Measurements from ENCODE around the gene ZNF107. TPM values are rescaled to one million over a fixed set of nuclear protein-coding genes. Genes with fewer than 3 reads are reported as not detected.

ZNF107 gene
- total and polyA plus RNA-seq, 2 experiments from 2014 or later = 14.8 to 55.3 TPM

DNA sequence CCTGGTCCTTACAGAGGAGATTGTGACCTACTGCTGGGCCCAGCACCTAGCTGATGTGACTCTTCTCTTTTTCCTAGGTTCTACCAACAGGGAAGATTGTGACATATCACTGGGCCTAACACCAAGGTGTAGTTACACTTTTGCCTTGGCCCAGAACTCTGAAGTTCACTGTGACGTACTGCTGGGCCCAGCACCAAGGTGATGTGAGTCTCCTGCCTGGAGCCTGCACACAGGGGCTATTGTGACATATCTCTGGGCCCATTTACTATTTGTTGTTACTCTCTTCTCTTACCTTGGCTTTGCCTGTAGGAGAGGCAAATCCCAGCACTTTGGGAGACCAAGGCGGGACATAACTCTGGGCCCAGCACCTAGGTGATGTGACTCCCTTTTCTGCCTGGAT, 23.1 kb upstream of the ZNF107 start:
- no peak for DNase-seq (ENCODE audit: low spot score)
- Histone ChIP-seq H3K4me1 (ENCODE audit: insufficient read depth) (no peaks in the 10 kb centered on the region), H3K9me2 (ENCODE audit: insufficient read depth) (no peaks in the 10 kb centered on the region), H3K4me3 (no peak overlapping the region), H3K27ac (ENCODE audit: low read depth) (no peak overlapping the region), H3K4me2 (no peak overlapping the region), H3K79me2 (replicated peaks; ENCODE audit: insufficient read depth) (no peaks in the 10 kb centered on the region), H3K36me3 (ENCODE audit: insufficient read depth) (no peaks in the 10 kb centered on the region), H3F3A (replicated peaks; ENCODE audit: low read depth) (no peaks in the 10 kb centered on the region), H4K20me1 (replicated peaks; ENCODE audit: insufficient read depth) (no peaks in the 10 kb centered on the region), H3K27me3 (ENCODE audit: insufficient read depth) (no peaks in the 10 kb centered on the region), H2AFZ (no peak overlapping the region)
- H3K9me3 Mint-ChIP-seq = peaks cover 58% of the 10 kb centered on the region
- TF ChIP-seq, protein P1, sequence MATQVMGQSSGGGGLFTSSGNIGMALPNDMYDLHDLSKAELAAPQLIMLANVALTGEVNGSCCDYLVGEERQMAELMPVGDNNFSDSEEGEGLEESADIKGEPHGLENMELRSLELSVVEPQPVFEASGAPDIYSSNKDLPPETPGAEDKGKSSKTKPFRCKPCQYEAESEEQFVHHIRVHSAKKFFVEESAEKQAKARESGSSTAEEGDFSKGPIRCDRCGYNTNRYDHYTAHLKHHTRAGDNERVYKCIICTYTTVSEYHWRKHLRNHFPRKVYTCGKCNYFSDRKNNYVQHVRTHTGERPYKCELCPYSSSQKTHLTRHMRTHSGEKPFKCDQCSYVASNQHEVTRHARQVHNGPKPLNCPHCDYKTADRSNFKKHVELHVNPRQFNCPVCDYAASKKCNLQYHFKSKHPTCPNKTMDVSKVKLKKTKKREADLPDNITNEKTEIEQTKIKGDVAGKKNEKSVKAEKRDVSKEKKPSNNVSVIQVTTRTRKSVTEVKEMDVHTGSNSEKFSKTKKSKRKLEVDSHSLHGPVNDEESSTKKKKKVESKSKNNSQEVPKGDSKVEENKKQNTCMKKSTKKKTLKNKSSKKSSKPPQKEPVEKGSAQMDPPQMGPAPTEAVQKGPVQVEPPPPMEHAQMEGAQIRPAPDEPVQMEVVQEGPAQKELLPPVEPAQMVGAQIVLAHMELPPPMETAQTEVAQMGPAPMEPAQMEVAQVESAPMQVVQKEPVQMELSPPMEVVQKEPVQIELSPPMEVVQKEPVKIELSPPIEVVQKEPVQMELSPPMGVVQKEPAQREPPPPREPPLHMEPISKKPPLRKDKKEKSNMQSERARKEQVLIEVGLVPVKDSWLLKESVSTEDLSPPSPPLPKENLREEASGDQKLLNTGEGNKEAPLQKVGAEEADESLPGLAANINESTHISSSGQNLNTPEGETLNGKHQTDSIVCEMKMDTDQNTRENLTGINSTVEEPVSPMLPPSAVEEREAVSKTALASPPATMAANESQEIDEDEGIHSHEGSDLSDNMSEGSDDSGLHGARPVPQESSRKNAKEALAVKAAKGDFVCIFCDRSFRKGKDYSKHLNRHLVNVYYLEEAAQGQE (IDR thresholded peaks at IDR 0.05; ENCODE audit: unreplicated experiment) = no peak
- no peak for TF ChIP-seq POLR2AphosphoS5 (IDR thresholded peaks at IDR 0.05; ENCODE audit: low read depth)
- H3K36me3 Mint-ChIP-seq (ENCODE audit: low read depth) = peaks cover 11% of the 10 kb centered on the region
- ATAC-seq = no peak
- H3K27me3 Mint-ChIP-seq (ENCODE audit: insufficient read depth, low read depth, poor library complexity) = peaks cover 3% of the 10 kb centered on the region
- H3K4me3 Mint-ChIP-seq = no peak overlapping the region
- no peaks in the 10 kb centered on the region for H3K4me1 Mint-ChIP-seq
- H3K27ac Mint-ChIP-seq = no peak overlapping the region

DNA sequence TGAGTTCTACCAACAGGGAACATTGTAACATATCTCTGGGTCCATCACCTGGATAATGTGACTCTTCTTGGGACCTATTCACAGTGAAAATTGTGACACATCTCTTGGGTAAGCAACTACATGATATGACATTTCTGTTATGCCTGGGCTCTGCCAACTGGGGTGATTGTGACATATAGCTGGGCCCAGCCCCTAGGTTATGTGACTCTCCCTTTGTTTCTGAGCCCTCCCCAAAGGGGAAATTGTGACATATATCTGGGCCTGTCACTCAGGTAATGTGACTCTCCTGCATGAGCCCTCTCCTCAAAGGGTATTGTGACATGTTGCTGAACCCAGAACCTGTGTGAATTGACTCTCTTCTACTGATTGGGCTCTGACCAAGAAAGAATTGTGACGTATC, 22.4 kb upstream of the ZNF107 start:
- Histone ChIP-seq H3K4me2 (no peak overlapping the region), H3K9me2 (ENCODE audit: insufficient read depth) (no peaks in the 10 kb centered on the region), H2AFZ (no peak overlapping the region), H3K27me3 (ENCODE audit: insufficient read depth) (no peaks in the 10 kb centered on the region), H4K20me1 (replicated peaks; ENCODE audit: insufficient read depth) (no peaks in the 10 kb centered on the region), H3K79me2 (replicated peaks; ENCODE audit: insufficient read depth) (no peaks in the 10 kb centered on the region), H3K36me3 (ENCODE audit: insufficient read depth) (no peaks in the 10 kb centered on the region), H3K27ac (ENCODE audit: low read depth) (no peak overlapping the region), H3K4me1 (ENCODE audit: insufficient read depth) (no peaks in the 10 kb centered on the region), H3K4me3 (no peak overlapping the region), H3F3A (replicated peaks; ENCODE audit: low read depth) (no peaks in the 10 kb centered on the region)
- Mint-ChIP-seq H3K4me3 (no peak overlapping the region), H3K27me3 (ENCODE audit: insufficient read depth, low read depth, poor library complexity) (peaks cover 3% of the 10 kb centered on the region), H3K4me1 (no peaks in the 10 kb centered on the region), H3K27ac (no peak overlapping the region), H3K9me3 (peaks cover 63% of the 10 kb centered on the region), H3K36me3 (ENCODE audit: low read depth) (peaks cover 11% of the 10 kb centered on the region)
- ATAC-seq (no peak), DNase-seq (ENCODE audit: low spot score) (no peak)
- TF ChIP-seq, protein P1 (IDR thresholded peaks at IDR 0.05; ENCODE audit: unreplicated experiment) = no peak
- TF ChIP-seq EZH2 (IDR thresholded peaks at IDR 0.05; ENCODE audit: low read depth, unreplicated experiment) (no peak), JUNB (IDR thresholded peaks at IDR 0.05; ENCODE audit: unreplicated experiment) (no peak), ZNF331 (CRISPR knock-in tag; IDR thresholded peaks at IDR 0.05; ENCODE audit: low read depth) (no peak), POLR2AphosphoS5 (IDR thresholded peaks at IDR 0.05; ENCODE audit: low read depth) (no peak)
- TF ChIP-seq, protein P2, sequence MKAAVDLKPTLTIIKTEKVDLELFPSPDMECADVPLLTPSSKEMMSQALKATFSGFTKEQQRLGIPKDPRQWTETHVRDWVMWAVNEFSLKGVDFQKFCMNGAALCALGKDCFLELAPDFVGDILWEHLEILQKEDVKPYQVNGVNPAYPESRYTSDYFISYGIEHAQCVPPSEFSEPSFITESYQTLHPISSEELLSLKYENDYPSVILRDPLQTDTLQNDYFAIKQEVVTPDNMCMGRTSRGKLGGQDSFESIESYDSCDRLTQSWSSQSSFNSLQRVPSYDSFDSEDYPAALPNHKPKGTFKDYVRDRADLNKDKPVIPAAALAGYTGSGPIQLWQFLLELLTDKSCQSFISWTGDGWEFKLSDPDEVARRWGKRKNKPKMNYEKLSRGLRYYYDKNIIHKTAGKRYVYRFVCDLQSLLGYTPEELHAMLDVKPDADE (IDR thresholded peaks at IDR 0.05) = no peak
- TF ChIP-seq, protein P3, sequence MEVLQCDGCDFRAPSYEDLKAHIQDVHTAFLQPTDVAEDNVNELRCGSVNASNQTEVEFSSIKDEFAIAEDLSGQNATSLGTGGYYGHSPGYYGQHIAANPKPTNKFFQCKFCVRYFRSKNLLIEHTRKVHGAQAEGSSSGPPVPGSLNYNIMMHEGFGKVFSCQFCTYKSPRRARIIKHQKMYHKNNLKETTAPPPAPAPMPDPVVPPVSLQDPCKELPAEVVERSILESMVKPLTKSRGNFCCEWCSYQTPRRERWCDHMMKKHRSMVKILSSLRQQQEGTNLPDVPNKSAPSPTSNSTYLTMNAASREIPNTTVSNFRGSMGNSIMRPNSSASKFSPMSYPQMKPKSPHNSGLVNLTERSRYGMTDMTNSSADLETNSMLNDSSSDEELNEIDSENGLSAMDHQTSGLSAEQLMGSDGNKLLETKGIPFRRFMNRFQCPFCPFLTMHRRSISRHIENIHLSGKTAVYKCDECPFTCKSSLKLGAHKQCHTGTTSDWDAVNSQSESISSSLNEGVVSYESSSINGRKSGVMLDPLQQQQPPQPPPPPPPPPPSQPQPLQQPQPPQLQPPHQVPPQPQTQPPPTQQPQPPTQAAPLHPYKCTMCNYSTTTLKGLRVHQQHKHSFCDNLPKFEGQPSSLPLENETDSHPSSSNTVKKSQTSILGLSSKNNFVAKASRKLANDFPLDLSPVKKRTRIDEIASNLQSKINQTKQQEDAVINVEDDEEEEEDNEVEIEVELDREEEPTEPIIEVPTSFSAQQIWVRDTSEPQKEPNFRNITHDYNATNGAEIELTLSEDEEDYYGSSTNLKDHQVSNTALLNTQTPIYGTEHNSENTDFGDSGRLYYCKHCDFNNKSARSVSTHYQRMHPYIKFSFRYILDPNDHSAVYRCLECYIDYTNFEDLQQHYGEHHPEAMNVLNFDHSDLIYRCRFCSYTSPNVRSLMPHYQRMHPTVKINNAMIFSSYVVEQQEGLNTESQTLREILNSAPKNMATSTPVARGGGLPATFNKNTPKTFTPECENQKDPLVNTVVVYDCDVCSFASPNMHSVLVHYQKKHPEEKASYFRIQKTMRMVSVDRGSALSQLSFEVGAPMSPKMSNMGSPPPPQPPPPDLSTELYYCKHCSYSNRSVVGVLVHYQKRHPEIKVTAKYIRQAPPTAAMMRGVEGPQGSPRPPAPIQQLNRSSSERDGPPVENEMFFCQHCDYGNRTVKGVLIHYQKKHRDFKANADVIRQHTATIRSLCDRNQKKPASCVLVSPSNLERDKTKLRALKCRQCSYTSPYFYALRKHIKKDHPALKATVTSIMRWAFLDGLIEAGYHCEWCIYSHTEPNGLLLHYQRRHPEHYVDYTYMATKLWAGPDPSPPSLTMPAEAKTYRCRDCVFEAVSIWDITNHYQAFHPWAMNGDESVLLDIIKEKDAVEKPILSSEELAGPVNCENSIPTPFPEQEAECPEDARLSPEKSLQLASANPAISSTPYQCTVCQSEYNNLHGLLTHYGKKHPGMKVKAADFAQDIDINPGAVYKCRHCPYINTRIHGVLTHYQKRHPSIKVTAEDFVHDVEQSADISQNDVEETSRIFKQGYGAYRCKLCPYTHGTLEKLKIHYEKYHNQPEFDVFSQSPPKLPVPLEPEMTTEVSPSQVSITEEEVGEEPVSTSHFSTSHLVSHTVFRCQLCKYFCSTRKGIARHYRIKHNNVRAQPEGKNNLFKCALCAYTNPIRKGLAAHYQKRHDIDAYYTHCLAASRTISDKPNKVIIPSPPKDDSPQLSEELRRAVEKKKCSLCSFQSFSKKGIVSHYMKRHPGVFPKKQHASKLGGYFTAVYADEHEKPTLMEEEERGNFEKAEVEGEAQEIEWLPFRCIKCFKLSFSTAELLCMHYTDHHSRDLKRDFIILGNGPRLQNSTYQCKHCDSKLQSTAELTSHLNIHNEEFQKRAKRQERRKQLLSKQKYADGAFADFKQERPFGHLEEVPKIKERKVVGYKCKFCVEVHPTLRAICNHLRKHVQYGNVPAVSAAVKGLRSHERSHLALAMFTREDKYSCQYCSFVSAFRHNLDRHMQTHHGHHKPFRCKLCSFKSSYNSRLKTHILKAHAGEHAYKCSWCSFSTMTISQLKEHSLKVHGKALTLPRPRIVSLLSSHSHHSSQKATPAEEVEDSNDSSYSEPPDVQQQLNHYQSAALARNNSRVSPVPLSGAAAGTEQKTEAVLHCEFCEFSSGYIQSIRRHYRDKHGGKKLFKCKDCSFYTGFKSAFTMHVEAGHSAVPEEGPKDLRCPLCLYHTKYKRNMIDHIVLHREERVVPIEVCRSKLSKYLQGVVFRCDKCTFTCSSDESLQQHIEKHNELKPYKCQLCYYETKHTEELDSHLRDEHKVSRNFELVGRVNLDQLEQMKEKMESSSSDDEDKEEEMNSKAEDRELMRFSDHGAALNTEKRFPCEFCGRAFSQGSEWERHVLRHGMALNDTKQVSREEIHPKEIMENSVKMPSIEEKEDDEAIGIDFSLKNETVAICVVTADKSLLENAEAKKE (CRISPR knock-in tag; IDR thresholded peaks at IDR 0.05) = no peak
